ENCODE measurements around the gene SLC12A1.

SLC12A1 gene

DNA sequence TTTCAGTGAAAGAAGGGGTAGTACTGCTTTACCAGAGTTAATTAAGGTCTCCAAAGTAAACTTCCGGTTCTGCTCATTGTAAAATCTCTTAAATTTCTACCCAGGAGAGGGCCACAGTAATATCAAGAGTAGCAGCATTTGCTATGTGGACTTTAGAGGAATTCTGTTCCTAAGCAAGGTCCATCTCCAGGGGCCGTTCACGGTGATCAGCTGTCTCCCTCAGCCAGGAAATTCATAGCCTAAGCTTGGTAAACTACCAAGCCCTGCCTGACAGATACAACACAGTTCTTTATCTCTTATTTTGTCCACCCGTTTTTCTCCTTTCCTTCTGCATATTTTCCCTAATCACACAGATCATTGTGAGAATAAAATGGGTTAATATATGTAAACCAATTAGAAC is 127.4 kb downstream of the SLC12A1 start:
- FAIRE-seq (no peak), DNase-seq (ENCODE audit: insufficient read length, low spot score) (no peak)
- no peak for TF ChIP-seq POLR2A (IDR thresholded peaks at IDR 0.05; ENCODE audit: low read depth, low read length)

- TF ChIP-seq POLR2A (IDR thresholded peaks at IDR 0.05; ENCODE audit: low read depth, low read length) = no peak
- no peak for DNase-seq (ENCODE audit: insufficient read length, low spot score)
- FAIRE-seq = no peak
Observed at GRCh38 chr15:48334260-48334659, 128.2 kb downstream of the SLC12A1 start.

- no peak for TF ChIP-seq POLR2A (IDR thresholded peaks at IDR 0.05; ENCODE audit: low read depth, low read length)
- DNase-seq (ENCODE audit: insufficient read length, low spot score) (no peak), FAIRE-seq (no peak)
Observed at GRCh38 chr15:48336940-48337339, 130.8 kb downstream of the SLC12A1 start.

- FAIRE-seq = no peak
- no peak for TF ChIP-seq POLR2A (IDR thresholded peaks at IDR 0.05; ENCODE audit: low read depth, low read length)
Observed at GRCh38 chr15:48337607-48338006, 131.5 kb downstream of the SLC12A1 start.

GRCh38 chr15:48340111-48340510 is 134.0 kb downstream of the SLC12A1 start:
- no peak for FAIRE-seq
- TF ChIP-seq POLR2A (IDR thresholded peaks at IDR 0.05; ENCODE audit: low read depth, low read length) = no peak
- DNase-seq (ENCODE audit: insufficient read length, low spot score) = no peak

More at GRCh38 chr15:48337607-48338006, 131.5 kb downstream of the SLC12A1 start:
- DNase-seq (ENCODE audit: insufficient read length, low spot score) = no peak

DNA sequence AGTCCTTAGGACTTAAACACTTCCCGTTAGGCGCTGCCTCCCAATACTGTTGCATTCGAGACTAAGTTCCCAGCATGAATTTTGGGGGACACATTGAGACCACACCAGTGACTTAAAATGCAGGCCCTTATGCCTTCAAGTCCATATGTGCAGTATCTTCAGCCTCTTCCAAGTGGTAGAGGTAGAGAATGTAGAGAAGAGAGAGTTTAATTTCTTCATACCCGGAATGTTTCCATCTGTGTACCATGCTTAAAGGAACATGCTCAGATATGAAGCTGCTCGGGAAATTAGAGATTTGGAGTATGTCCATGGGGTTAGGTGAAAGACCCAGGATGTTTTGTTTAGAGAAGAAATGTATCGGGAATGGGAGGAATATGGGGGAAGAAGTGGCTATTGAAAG is 137.8 kb downstream of the SLC12A1 start:
- TF ChIP-seq POLR2A (IDR thresholded peaks at IDR 0.05; ENCODE audit: low read depth, low read length) = no peak
- FAIRE-seq = no peak
- DNase-seq (ENCODE audit: insufficient read length, low spot score) = no peak

- DNase-seq (ENCODE audit: insufficient read length, low spot score) (no peak), FAIRE-seq (no peak)
- TF ChIP-seq POLR2A (IDR thresholded peaks at IDR 0.05; ENCODE audit: low read depth, low read length) = no peak
Observed at GRCh38 chr15:48345516-48345915, 139.4 kb downstream of the SLC12A1 start.

GRCh38 chr15:48352474-48353072 is 146.5 kb downstream of the SLC12A1 start:
- DNase-seq (ENCODE audit: insufficient read length, low spot score) (no peak), FAIRE-seq (peak; percentile 82)

More at GRCh38 chr15:48352474-48353072, 146.5 kb downstream of the SLC12A1 start:
- TF ChIP-seq POLR2A (IDR thresholded peaks at IDR 0.05; ENCODE audit: low read depth, low read length) = no peak
